K562 (cell line): ENCODE data around the gene TMEM248. TPM values are rescaled to one million over a fixed set of nuclear protein-coding genes. Genes with fewer than 3 reads are reported as not detected.

Source experiments
- CEBPB ChIP-seq: fragments of 450-650 bp; IDR thresholded peaks from 2 replicates; pipeline ENCODE4 v1.6.1; 2016; ENCODE audit warnings: missing genetic modification characterization, missing compliant biosample characterization
- CREB1 ChIP-seq, 2 experiments: sonication (generic) in 1 of 2; formaldehyde crosslinking in 1 of 2; IDR thresholded peaks; 2 replicates each; pipeline versions ENCODE4 v1.6.1 to v1.8.0; 2012 to 2022; ENCODE audit warnings: inconsistent platforms in 1 of 2, mild to moderate bottlenecking in 1 of 2, missing genetic modification reagents in 1 of 2, moderate library complexity in 1 of 2
- ELF4 ChIP-seq: fragments of 450-650 bp; formaldehyde crosslinking; IDR thresholded peaks from 2 replicates; pipeline ENCODE4 v1.4.0; 2022; ENCODE audit warnings: missing genetic modification characterization
- HDAC6 ChIP-seq: IDR thresholded peaks from 2 replicates; pipeline ENCODE4 v1.6.1; 2012; ENCODE audit warnings: low read depth, mild to moderate bottlenecking, control low read depth, inconsistent platforms, low read length, moderate library complexity
- HMBOX1 ChIP-seq: sonication (generic); IDR thresholded peaks from 2 replicates; pipeline ENCODE4 v1.6.1; 2016
- HNRNPUL1 ChIP-seq: fragments of 200-400 bp; formaldehyde crosslinking; IDR thresholded peaks from 2 replicates; pipeline ENCODE4 v1.6.1; 2017; ENCODE audit warnings: low read length
- KDM1A ChIP-seq, 2 experiments: fragments of 450-650 bp; IDR thresholded peaks; 2 replicates each; pipeline ENCODE4 v1.6.1; 2016; ENCODE audit warnings: mild to moderate bottlenecking in 2 of 2
- MTA1 ChIP-seq: fragments of 450-650 bp; IDR thresholded peaks from 2 replicates; pipeline ENCODE4 v1.6.1; 2017; ENCODE audit warnings: borderline replicate concordance
- MYC ChIP-seq, 2 experiments: fragments of 250-450 bp in 1 of 2; sonication (Bioruptor Pico) in 1 of 2; IDR thresholded peaks; 2 replicates each; pipeline versions ENCODE4 v1.5.1 to v1.6.1; 2012 to 2021; ENCODE audit warnings: low read depth in 2 of 2, borderline replicate concordance in 1 of 2, improper control_type of control experiment in 1 of 2, low read length in 1 of 2, mild to moderate bottlenecking in 1 of 2, moderate library complexity in 1 of 2
- OTX1 ChIP-seq: fragments of 450-650 bp; formaldehyde crosslinking; IDR thresholded peaks from 2 replicates; pipeline ENCODE4 v1.4.0; 2022; ENCODE audit warnings: mild to moderate bottlenecking
- PRDM10 ChIP-seq: fragments of 450-650 bp; IDR thresholded peaks from 2 replicates; pipeline ENCODE4 v1.6.1; 2018; ENCODE audit not compliant: partially characterized antibody
- SP2 ChIP-seq: IDR thresholded peaks from 2 replicates; pipeline ENCODE4 v1.6.1; 2011; ENCODE audit warnings: mild to moderate bottlenecking, low read depth, low read length, moderate library complexity; ENCODE audit not compliant: poor library complexity, severe bottlenecking; ENCODE audit errors: extremely low read depth
- SPI1 ChIP-seq: IDR thresholded peaks from 2 replicates; pipeline ENCODE4 v1.6.1; 2011; ENCODE audit warnings: low read depth, low read length, control low read depth, borderline replicate concordance
- TARDBP ChIP-seq: fragments of 450-650 bp; IDR thresholded peaks from 2 replicates; pipeline ENCODE4 v1.6.1; 2016
- ZBTB5 ChIP-seq: fragments of 450-650 bp; IDR thresholded peaks from 2 replicates; pipeline ENCODE4 v1.6.1; 2017; ENCODE audit warnings: antibody characterized with exemption
- polyA plus RNA-seq, 8 experiments: library from polyadenylated mRNA; depleted of rRNA in 4 of 8; stranded (reverse) in 5 of 8; unstranded in 3 of 8; fragments of >200 nt; fragmentation: Nextera tagmentation in 2 of 8; fragmentation: Illumina TruSeq in 1 of 8; extraction: Ambion mirVana in 2 of 8; extraction: Trizol in 1 of 8; gene quantifications; 2 replicates each; pipeline versions ENCODE4 v1.2.1 to v1.2.3, GENCODE V29; 2011 to 2014; ENCODE audit warnings: inconsistent platforms in 1 of 8, missing spikeins in 1 of 8
- total RNA-seq, 7 experiments: library from RNA; depleted of rRNA in 6 of 7; stranded (reverse); fragments of >200 nt in 6 of 7; fragmentation: Illumina TruSeq in 2 of 7; extraction: Trizol in 2 of 7; gene quantifications; 2 replicates each; pipeline versions ENCODE4 v1.2.1 to v1.2.3, GENCODE V29; 2011 to 2021; ENCODE audit warnings: low replicate concordance in 1 of 7
- TF ChIP-seq, protein P1 (sequence below): fragments of 250-450 bp; sonication (Bioruptor Pico); IDR thresholded peaks from 2 replicates; pipeline ENCODE4 v1.5.1; 2021; ENCODE audit warnings: mild to moderate bottlenecking
- TF ChIP-seq, protein P2 (sequence below): fragments of 450-650 bp; IDR thresholded peaks from 2 replicates; pipeline ENCODE4 v1.7.1; 2018; ENCODE audit warnings: mild to moderate bottlenecking, low read depth; ENCODE audit not compliant: partially characterized antibody

Gene TMEM248
- total and polyA plus RNA-seq, 9 of the 15 experiments (the other 6 are each of a cell fraction or from before 2014, with no cell fraction given): 6.3 to 132 (median 64.4) TPM

DNA sequence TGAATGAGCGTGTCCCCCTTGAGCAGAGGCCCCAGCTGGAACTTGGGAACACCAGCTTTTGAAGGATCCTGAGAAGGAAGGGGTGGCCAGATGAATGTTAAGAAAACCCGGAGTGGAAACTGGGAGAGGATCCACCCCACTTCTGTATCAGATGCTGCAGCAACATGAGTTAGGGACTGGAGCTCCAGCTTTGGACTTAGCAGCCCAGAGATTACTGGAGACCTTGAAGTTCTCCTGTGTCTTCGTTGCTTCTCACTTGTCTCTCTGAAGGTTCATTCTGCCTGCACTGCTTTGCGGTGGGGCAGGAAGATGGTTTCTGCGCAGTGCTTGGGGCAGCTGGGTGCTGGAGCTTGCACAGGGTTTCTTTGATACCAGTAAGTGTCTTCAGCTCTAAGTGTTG, 9.3 kb downstream of the TMEM248 start (continued):
- TF ChIP-seq KDM1A (IDR thresholded peaks at IDR 0.05) (peak in 1 of 2 experiments; percentile 35; a peak in 1 of 4 replicates), TARDBP (peak; percentile 40; the same call in 1 of the 2 replicates), MTA1 (peak; percentile 79), SPI1 (no peak), HMBOX1 (0 out of 2 replicates have a peak, but pooled peaks have one; percentile 23), CREB1 (IDR thresholded peaks at IDR 0.05) (0 out of 2 replicates have a peak, but pooled peaks have one; percentile 35), CREB1 (CRISPR knock-in tag; IDR thresholded peaks at IDR 0.05) (no peak), SP2 (no peak), HNRNPUL1 (no peak), MYC (IDR thresholded peaks at IDR 0.05; ENCODE audit: low read depth, low read length) (peak; percentile 63), MYC (CRISPR knock-in tag; IDR thresholded peaks at IDR 0.05; ENCODE audit: borderline replicate concordance, low read depth) (no peak), ZBTB5 (no peak), HDAC6 (no peak), CEBPB (tag) (no peak), OTX1 (CRISPR knock-in tag) (no peak), ELF4 (CRISPR knock-in tag) (peak; percentile 48; the same call in 1 of the 2 replicates), PRDM10 (no peak)
- TF ChIP-seq, protein P1, sequence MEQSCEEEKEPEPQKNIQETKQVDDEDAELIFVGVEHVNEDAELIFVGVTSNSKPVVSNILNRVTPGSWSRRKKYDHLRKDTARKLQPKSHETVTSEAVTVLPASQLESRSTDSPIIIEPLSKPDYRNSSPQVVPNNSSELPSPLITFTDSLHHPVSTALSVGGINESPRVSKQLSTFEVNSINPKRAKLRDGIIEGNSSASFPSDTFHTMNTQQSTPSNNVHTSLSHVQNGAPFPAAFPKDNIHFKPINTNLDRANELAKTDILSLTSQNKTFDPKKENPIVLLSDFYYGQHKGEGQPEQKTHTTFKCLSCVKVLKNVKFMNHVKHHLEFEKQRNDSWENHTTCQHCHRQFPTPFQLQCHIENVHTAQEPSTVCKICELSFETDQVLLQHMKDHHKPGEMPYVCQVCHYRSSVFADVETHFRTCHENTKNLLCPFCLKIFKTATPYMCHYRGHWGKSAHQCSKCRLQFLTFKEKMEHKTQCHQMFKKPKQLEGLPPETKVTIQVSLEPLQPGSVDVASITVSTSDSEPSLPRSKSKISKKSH (CRISPR knock-in tag): no peak
- TF ChIP-seq, protein P2, sequence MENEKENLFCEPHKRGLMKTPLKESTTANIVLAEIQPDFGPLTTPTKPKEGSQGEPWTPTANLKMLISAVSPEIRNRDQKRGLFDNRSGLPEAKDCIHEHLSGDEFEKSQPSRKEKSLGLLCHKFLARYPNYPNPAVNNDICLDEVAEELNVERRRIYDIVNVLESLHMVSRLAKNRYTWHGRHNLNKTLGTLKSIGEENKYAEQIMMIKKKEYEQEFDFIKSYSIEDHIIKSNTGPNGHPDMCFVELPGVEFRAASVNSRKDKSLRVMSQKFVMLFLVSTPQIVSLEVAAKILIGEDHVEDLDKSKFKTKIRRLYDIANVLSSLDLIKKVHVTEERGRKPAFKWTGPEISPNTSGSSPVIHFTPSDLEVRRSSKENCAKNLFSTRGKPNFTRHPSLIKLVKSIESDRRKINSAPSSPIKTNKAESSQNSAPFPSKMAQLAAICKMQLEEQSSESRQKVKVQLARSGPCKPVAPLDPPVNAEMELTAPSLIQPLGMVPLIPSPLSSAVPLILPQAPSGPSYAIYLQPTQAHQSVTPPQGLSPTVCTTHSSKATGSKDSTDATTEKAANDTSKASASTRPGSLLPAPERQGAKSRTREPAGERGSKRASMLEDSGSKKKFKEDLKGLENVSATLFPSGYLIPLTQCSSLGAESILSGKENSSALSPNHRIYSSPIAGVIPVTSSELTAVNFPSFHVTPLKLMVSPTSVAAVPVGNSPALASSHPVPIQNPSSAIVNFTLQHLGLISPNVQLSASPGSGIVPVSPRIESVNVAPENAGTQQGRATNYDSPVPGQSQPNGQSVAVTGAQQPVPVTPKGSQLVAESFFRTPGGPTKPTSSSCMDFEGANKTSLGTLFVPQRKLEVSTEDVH: no peak
